Suprapubic skin (tissue), 4 donors: ENCODE measurements around the gene STIM2. TPM values are rescaled to one million over a fixed set of nuclear protein-coding genes. Genes with fewer than 3 reads are reported as not detected.

Source experiments
- DNase-seq, 2 donors: peaks; one replicate each; pipeline ENCODE4 v3.0.0-alpha.2; 2019; ENCODE audit warnings: low spot score in 2 of 2
- H3K27ac ChIP-seq: fragments of 200-600 bp; sonication (generic); one replicate; pipeline ENCODE4 v1.5.1; 2019
- H3K27me3 ChIP-seq: fragments of 200-600 bp; sonication (generic); one replicate; pipeline ENCODE4 v1.5.1; 2019
- H3K36me3 ChIP-seq: fragments of 200-600 bp; sonication (generic); one replicate; pipeline ENCODE4 v1.5.1; 2019
- H3K4me1 ChIP-seq: fragments of 200-600 bp; sonication (generic); one replicate; pipeline ENCODE4 v1.5.1; 2019
- H3K4me3 ChIP-seq: fragments of 200-600 bp; sonication (generic); one replicate; pipeline ENCODE4 v1.5.1; 2019; ENCODE audit warnings: mild to moderate bottlenecking
- H3K9me3 ChIP-seq: fragments of 200-600 bp; sonication (generic); one replicate; pipeline ENCODE4 v1.5.1; 2019
- CTCF ChIP-seq, 2 donors: fragments of 200-600 bp in 1 of 2; fragments of 450-650 bp in 1 of 2; sonication (generic) in 1 of 2; IDR thresholded peaks; one replicate each; pipeline ENCODE4 v1.5.1; 2016 to 2019; ENCODE audit warnings: antibody characterized with exemption in 2 of 2, mild to moderate bottlenecking in 1 of 2, moderate library complexity in 1 of 2
- EP300 ChIP-seq: sonication (generic); formaldehyde crosslinking; IDR thresholded peaks from one replicate; pipeline ENCODE4 v1.6.1; 2017; ENCODE audit warnings: antibody characterized with exemption
- POLR2A ChIP-seq, 2 donors: fragments of 450-650 bp; IDR thresholded peaks; one replicate each; pipeline ENCODE4 v1.6.1; 2017; ENCODE audit warnings: antibody characterized with exemption in 2 of 2, mild to moderate bottlenecking in 2 of 2, moderate library complexity in 2 of 2
- POLR2AphosphoS5 ChIP-seq, 3 donors: sonication (generic); formaldehyde crosslinking; IDR thresholded peaks; one replicate each; pipeline ENCODE4 v1.6.1; 2017; ENCODE audit warnings: antibody characterized with exemption in 3 of 3
- WGBS: methylation state at CpG from one replicate; pipeline ENCODE4 v1.1.5; 2018; 5-methylcytosine and 5-hydroxymethylcytosine counted together
- total RNA-seq, 4 donors: library from RNA; depleted of rRNA; stranded (reverse); fragments of >200 nt; gene quantifications; one replicate each; pipeline ENCODE4 v1.1.0, GENCODE V29; 2016

Gene STIM2
- total RNA-seq, 4 donors from 2014 or later = 20.2 to 37.3 (median 27.5) TPM

DNA sequence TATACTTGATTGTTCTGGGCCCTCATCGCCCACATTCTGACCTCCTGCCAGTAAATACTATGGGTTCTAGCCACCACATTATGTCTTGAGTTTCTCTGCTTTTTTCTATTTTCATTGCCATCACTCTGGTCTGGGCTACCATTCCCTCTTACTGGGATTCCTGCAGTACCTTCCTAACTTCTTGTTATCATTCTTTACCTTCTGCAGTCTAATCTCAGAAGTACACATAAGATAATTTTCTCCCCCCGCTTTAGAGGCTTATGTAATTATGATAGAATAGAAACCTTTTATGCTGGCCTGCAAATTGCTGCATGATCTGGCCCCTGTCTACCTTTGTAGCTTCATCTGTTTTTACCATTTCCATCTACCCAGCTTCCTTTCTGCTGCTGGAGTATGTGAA is 19.2 kb downstream of the STIM2 start:
- H3K36me3 ChIP-seq = no peaks in the 10 kb centered on the region
- no peak overlapping the region for H3K27ac ChIP-seq
- WGBS = 87% methylated on average over 2 of the region's 2 CpGs
- H3K27me3 ChIP-seq = no peaks in the 10 kb centered on the region
- no peaks in the 10 kb centered on the region for H3K9me3 ChIP-seq
- no peak for DNase-seq
- H3K4me3 ChIP-seq = no peak overlapping the region
- peaks cover 17% of the 10 kb centered on the region for H3K4me1 ChIP-seq
- TF ChIP-seq POLR2AphosphoS5 (IDR thresholded peaks at IDR 0.05) = no peak
- TF ChIP-seq EP300 = no peak
- no peak for TF ChIP-seq CTCF (IDR thresholded peaks at IDR 0.05)
- no peak for TF ChIP-seq POLR2A (IDR thresholded peaks at IDR 0.05)

GRCh38 chr4:26884026-26884425 is 23.4 kb downstream of the STIM2 start:
- H3K36me3 ChIP-seq = no peaks in the 10 kb centered on the region
- H3K4me3 ChIP-seq = no peak overlapping the region
- WGBS = 56% methylated on average over 2 of the region's 2 CpGs
- H3K4me1 ChIP-seq = peaks cover 20% of the 10 kb centered on the region
- H3K27ac ChIP-seq = no peak overlapping the region
- no peak for DNase-seq
- H3K9me3 ChIP-seq = no peaks in the 10 kb centered on the region
- H3K27me3 ChIP-seq = no peaks in the 10 kb centered on the region
- TF ChIP-seq EP300 (no peak), POLR2AphosphoS5 (IDR thresholded peaks at IDR 0.05) (no peak)

DNA sequence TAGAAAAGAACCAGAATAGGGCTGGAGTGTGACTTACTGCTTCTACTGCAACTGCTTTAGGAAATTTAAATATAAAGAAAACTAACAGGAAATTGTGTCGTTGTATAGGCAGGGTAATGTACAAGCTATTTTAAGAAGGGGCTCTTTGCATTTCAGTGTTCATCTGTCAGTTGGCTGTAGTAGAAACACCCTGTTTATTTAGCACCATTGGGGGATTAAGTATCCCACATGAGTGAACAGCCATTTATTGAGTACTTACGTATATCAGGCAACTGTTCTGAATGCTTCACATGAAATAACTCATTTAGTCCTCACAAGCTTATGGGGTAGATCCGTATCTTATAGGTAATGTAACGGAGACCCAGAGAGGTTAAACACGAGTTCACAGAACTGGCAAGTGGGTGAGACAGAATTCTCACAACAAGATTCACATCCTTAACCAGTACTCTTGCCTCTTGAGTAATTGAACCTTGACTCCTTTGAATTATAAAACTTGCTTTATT is 23.9 kb downstream of the STIM2 start:
- Histone ChIP-seq H3K4me1 (peaks cover 16% of the 10 kb centered on the region), H3K9me3 (no peaks in the 10 kb centered on the region), H3K4me3 (no peak overlapping the region), H3K27ac (no peak overlapping the region), H3K27me3 (no peaks in the 10 kb centered on the region), H3K36me3 (no peaks in the 10 kb centered on the region)
- no peak for TF ChIP-seq POLR2A (IDR thresholded peaks at IDR 0.05)
- no peak for DNase-seq
- 72% methylated on average over 5 of the region's 5 CpGs for WGBS

DNA sequence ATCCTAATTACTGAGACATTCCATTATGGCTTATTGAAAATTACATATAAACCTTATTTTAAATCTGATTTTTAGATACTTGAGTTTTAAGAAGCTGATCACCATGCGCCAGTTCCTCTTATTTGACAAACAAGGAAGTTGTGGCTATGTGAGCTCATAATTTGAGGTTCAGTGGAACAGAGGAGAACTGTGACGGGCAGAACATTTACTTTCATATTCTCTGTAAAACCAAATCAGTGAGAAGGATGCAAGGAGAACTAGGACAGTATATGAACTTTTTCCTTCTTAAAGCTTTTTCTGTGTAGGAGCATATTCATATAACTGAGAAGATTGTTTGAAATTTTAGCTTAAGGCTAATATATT is 25.3 kb downstream of the STIM2 start:
- no peak overlapping the region for H3K4me3 ChIP-seq
- H3K27ac ChIP-seq = no peak overlapping the region
- peaks cover 10% of the 10 kb centered on the region for H3K4me1 ChIP-seq
- DNase-seq = no peak
- H3K36me3 ChIP-seq = no peaks in the 10 kb centered on the region
- 67% methylated on average over 2 of the region's 2 CpGs for WGBS
- TF ChIP-seq POLR2AphosphoS5 (IDR thresholded peaks at IDR 0.05) = no peak
- H3K9me3 ChIP-seq = no peaks in the 10 kb centered on the region
- no peaks in the 10 kb centered on the region for H3K27me3 ChIP-seq

DNA sequence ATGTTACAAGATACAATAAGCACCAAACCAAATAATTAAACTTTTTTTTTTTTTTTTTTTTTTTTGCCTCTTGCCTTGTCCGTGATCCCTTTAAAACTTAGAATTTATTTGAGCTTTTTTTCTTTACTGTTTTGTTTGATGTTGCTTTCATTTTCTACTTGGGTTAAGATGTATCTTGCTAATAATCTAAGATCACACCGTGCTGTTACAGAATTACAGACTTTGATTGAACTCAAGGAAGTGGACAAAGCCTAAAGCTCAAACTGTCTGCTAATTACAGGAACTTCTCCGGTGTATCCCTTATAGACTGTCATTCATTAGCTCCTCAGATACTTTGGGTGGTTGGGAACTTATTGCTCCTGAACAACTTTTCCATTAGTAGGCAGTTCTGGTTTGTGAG is 26.5 kb downstream of the STIM2 start:
- Histone ChIP-seq H3K9me3 (no peaks in the 10 kb centered on the region), H3K4me1 (peaks cover 10% of the 10 kb centered on the region), H3K27me3 (no peaks in the 10 kb centered on the region), H3K36me3 (no peaks in the 10 kb centered on the region), H3K27ac (no peak overlapping the region), H3K4me3 (no peak overlapping the region)
- DNase-seq = no peak
- WGBS = 31% methylated on average over 3 of the region's 3 CpGs
- no peak for TF ChIP-seq EP300
- no peak for TF ChIP-seq CTCF (IDR thresholded peaks at IDR 0.05)
- TF ChIP-seq POLR2A (IDR thresholded peaks at IDR 0.05) = no peak
- no peak for TF ChIP-seq POLR2AphosphoS5 (IDR thresholded peaks at IDR 0.05)

DNA sequence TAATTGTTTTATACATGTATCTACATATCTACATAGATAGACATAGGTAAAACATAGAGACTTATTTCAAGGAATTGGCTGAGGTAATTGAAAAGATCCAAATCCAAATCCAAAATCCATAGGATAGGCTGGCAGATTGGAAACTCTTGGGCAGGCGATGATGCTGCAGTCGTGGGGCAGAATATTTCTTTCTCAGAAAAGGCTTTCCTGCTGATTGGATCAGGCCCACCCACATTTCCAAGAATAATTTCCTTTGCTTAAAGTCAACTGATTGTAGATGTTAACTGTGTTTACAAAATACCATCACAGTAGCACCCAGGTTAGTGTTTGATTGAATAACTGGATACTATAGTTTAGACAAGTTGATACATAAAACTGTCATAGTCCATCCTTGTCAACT is 27.2 kb downstream of the STIM2 start:
- DNase-seq = no peak
- WGBS = 81% methylated on average over 2 of the region's 2 CpGs
- H3K4me3 ChIP-seq = no peak overlapping the region
- TF ChIP-seq CTCF (IDR thresholded peaks at IDR 0.05) = no peak
- TF ChIP-seq POLR2A (IDR thresholded peaks at IDR 0.05) = no peak
- no peak for TF ChIP-seq EP300
- TF ChIP-seq POLR2AphosphoS5 (IDR thresholded peaks at IDR 0.05) = no peak
- no peak overlapping the region for H3K27ac ChIP-seq
- H3K9me3 ChIP-seq = no peaks in the 10 kb centered on the region
- H3K4me1 ChIP-seq = peaks cover 10% of the 10 kb centered on the region
- no peaks in the 10 kb centered on the region for H3K36me3 ChIP-seq
- no peaks in the 10 kb centered on the region for H3K27me3 ChIP-seq

- Histone ChIP-seq H3K36me3 (no peaks in the 10 kb centered on the region), H3K27ac (no peak overlapping the region), H3K27me3 (no peaks in the 10 kb centered on the region), H3K9me3 (no peaks in the 10 kb centered on the region), H3K4me3 (no peak overlapping the region), H3K4me1 (peaks cover 12% of the 10 kb centered on the region)
- no peak for TF ChIP-seq POLR2AphosphoS5 (IDR thresholded peaks at IDR 0.05)
- no peak for TF ChIP-seq EP300
- no peak for TF ChIP-seq CTCF (IDR thresholded peaks at IDR 0.05)
- no peak for TF ChIP-seq POLR2A (IDR thresholded peaks at IDR 0.05)
- DNase-seq = no peak
- 100% methylated on average over 3 of the region's 3 CpGs for WGBS
Measured at GRCh38 chr4:26889356-26889755, 28.7 kb downstream of the STIM2 start.
